GM12865 (cell line): ENCODE data around the gene SQOR.

Experiments
- DNase-seq: peaks from one replicate; pipeline ENCODE4 v3.0.0; 2010; ENCODE audit warnings: low read depth
- H3K4me3 ChIP-seq: 2 replicates; pipeline ENCODE4 v1.5.1; 2011; ENCODE audit warnings: mild to moderate bottlenecking, low read depth, low read length, control low read depth
- CTCF ChIP-seq: IDR thresholded peaks from 2 replicates; pipeline ENCODE4 v1.5.1; 2011; ENCODE audit warnings: low read length, control low read depth, low read depth, inconsistent platforms; ENCODE audit not compliant: insufficient read depth; ENCODE audit errors: missing control alignments

The SQOR gene

DNA sequence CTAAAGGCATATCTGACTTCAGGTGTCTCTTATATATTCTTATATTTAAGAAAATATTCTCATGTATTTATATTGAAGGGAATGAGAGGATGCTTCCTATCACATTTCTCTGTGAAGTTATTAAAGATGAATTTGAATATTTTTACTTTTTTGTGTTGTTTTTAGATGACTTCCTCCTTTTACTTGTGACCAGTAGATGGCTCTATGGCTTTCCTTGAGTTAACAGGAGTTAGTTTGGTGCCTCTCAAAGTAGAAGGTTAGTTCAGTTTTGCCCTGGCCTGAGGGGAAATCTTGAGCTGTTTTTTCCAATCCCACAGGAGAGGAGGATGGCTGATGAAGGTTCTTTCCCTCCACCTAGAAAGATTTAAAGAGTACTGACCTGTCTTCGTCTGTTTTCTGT lies 80.7 kb downstream of the SQOR start:
- DNase-seq = no peak
- H3K4me3 ChIP-seq = no peak overlapping the region
- peak; percentile 23 for TF ChIP-seq CTCF

- H3K4me3 ChIP-seq = no peak overlapping the region
- no peak for TF ChIP-seq CTCF
- DNase-seq = no peak
These were observed 84.7 kb downstream of the SQOR start for GRCh38 chr15:45719490-45719889.

DNA sequence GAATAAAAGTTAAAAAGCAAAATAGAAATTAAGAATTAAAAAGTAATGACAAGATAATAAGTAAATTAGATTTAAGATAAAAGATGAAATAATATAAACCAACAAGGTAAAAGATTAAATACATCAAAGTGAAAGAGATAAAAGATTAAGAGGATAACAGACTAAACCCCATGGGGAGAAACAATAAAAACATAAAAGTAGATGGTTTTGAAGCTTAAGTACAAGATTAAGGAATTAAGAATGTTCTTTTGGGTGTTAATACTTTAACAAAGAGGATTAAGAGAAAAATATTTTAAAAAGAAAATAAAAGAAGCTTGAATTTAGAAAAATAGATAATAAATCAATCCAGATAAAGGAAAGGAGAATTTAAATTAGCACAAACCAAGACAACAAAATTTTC lies 85.4 kb downstream of the SQOR start:
- DNase-seq = no peak
- TF ChIP-seq CTCF = no peak
- H3K4me3 ChIP-seq = no peak overlapping the region

DNA sequence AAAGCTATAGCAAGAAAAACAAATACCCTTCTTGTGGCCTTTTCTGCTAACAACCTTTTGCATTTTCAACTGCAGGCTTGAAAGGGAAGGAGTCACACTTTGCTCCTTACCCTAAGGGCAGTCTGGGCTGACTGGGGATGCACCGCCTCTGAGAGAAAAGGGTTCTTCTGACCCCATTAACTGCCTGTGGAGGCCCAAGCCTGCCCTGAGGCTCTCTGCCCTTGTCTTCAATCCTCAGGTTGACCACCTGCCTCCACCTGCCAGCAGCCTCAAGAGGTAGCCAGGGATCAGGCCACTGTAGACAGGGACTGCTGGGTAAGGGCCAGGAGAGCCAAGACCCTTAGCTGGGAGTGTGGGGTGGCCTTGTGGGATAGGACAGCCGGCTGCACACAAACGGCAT lies 93.8 kb downstream of the SQOR start:
- DNase-seq = no peak
- no peak for TF ChIP-seq CTCF
- H3K4me3 ChIP-seq = no peak overlapping the region

DNA sequence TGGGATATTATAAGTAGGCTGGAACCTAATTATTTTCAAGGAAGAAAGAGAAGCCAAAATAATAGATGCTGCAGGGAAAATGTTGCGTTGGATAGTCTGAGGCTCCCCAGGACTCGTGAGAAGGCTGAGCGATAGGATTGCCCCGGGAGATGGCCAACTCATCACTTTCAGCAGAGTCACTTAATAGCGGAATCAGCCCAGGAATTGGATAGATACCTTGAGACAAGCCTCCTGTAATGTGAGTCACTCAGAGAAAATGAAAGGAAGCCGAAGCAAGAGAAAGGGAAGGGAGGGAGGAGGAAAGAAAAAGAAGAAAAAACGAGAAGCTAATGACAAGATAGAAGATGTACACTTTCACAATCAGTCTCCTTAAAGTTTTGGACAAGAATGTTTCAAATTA lies 94.3 kb downstream of the SQOR start:
- no peak for DNase-seq
- TF ChIP-seq CTCF = no peak
- H3K4me3 ChIP-seq = no peak overlapping the region

DNA sequence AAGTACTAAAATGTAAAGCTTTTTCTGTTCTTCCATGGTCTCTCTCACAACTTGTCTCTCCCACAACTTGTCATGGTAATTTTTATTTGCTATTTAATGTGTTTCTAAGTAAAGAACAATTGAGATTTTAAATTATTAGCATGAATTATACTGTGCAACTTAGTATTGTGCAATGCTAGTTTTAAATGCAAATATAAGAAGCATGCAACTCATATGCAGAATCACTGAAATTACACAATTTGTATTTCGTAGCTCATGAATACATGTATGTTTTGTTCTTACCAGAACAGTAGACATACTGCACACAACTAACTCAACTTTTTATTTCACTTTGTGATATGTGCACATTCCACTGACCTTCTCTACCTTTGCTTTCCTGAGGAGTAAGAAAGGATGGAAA lies 96.5 kb downstream of the SQOR start:
- TF ChIP-seq CTCF = no peak
- no peak overlapping the region for H3K4me3 ChIP-seq
- DNase-seq = no peak

- no peak overlapping the region for H3K4me3 ChIP-seq
- no peak for DNase-seq
- TF ChIP-seq CTCF = no peak
These were observed 97.8 kb downstream of the SQOR start for GRCh38 chr15:45732662-45733061.
